DMS 273 treated with DMSO at 0.1 percent for 48 hours (cell line): Measurements from ENCODE around the gene CLIC5.

Experiments
- DNase-seq: peaks from one replicate; lab custom pipeline; 2025; lab: John Stamatoyannopoulos, UW

CLIC5 gene

DNA sequence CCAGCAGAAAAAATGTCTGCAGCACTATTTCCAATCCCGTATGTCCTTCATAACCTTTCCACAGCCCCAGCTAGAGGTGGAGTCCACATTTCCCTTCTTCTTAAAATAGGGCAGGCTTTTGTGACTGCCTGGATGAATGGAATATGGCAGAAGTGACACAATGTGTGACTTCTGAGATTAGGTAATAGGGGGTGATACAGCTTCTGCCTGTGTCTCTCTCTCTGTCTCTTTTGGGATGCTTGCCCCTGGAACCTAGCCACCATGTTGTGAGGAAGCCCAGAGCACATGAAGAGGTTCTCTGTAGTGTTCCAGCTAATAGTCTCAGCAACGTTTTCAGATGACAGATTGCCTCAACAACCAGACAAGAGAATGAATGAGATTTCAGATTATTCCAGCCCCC, 51.4 kb downstream of the CLIC5 start:
- no peak for DNase-seq

DNA sequence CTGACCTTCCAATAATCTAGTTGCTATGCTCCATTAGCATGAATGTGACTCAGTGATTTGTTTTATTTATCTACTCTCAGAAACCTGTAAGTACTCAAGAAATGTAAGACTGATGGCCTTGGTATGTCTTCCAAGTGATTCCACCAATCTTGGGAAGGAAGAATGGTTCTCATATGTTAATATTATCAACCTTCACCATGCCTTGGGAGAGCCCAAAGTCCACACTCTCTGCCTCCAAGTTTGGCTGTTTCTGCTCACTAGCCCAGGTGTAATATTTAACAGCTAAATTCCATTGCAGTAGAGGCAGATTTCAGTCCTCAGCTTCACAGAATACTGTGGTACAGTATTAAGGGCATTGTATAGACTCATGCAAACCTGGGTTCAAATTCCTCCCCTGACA, 51.8 kb downstream of the CLIC5 start:
- no peak for DNase-seq

DNA sequence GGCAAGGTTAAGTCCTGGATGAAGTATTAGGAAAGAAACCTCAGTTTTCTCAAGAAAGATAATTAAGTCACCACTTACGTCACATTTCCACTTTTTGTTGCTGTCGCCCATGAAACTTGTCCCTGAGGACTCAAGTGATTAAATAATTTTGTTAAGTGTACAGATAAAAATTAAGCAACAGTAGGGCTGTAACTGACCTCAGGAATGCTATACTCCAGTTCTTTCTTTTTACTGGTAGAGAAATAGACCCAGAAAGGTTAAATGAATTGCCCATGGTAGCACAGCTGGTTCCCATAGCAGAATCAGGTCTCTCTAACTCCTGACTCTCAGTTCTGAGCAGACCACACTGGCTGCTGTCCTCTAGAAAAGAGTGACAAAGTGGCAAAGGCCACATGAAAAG, 54.5 kb downstream of the CLIC5 start:
- DNase-seq = no peak

DNA sequence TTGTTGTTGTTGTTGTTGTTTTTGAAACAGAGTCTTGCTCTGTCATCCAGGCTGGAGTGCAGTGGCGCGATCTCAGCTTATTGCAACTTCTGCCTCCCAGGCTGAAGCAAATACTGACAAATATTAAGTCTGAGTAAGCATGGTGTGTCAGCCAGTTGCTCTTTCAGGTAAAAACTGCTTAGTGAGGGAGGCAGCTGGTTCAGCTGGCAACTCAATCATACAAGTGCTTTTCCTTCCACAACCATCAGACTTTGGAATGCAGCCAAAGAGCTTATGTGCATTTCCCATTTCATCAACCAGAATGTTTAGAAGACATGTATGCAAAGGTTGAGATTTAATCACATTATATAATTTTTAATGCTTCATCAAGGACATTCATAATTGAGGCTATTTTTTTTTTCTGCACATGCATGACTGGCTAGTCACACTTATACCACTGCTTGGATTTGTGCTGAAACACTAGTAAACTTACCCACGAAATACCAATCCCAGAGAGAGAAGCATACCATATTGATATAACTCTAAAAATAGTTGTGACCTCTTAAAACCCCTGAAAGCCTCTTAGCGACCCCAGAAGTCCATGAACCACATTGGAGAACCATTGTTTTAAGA, 56.0 kb downstream of the CLIC5 start:
- DNase-seq = no peak

DNA sequence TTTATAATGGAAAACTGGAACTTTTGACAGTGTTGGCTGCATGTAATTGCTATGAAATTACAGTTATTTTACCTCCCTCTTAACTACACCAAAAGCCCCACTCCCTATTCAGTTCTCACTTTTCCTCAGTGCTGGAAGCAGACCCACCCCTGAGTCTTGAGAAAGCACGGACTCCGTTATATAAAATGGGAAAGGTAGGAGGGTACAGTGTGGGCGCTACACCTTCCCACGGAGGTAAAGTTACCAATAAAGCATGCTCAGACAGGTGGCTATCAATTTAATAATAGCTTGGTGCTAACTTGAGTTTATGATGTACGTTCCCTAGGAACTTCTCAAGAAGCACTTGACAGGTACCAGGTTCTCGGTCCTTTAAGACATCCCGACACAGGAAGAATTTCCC, 59.0 kb downstream of the CLIC5 start:
- no peak for DNase-seq

DNA sequence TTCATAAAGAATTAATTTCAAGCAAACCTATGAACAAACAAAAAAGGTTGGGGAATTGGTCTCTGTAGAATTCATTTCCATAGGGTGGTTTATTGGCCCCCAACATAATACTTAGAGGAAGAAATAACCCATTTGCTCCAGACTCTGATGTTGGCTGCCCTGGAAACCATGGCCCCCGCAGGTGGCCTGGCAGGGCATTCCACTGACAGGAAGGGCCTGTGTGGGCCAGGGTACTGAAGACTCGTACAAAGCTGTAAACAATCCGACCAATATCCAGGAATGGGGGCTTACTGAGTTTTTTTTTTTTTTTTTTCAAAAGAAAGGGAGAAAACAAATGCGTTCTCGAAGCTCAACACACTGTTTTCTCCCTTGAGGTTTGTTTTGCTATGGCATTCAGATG, 59.5 kb downstream of the CLIC5 start:
- no peak for DNase-seq

DNA sequence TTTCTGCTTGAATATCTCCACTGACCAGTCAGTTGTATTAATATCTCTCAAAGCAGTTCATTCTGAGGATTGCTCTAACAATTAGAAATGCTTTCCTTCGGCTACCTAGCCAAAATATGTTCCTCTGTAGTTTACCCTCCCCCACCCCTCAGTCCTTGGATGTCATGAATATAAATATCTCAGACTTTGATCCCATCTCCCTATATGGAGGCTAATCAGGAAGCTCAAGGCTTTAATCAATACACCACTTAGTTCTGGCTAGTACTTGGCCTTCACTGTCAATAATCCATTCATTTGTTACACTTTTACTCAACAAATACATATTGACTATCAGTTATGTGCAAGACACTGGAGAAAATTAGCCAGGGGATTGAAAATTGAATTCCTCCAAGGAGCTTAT, 60.1 kb downstream of the CLIC5 start:
- no peak for DNase-seq

DNA sequence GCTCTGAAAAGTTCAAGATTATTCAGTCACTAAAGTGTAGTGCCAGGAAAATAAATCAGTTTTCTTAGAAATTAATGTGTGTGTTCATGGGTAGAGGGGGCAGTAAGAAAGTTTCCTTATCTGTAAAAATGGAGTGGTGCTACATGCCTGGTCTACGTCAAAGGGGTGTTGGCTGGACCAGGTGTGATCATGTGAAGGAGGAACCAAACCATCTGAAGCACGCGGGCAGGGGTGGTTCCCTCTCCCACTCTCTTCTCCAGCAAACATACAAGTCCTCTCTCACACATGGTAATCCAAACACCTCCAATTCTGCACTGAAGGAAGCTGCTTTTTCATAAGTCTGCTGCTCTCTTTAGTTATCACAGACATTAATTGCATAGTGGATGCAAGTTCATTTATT, 63.1 kb downstream of the CLIC5 start:
- no peak for DNase-seq

DNA sequence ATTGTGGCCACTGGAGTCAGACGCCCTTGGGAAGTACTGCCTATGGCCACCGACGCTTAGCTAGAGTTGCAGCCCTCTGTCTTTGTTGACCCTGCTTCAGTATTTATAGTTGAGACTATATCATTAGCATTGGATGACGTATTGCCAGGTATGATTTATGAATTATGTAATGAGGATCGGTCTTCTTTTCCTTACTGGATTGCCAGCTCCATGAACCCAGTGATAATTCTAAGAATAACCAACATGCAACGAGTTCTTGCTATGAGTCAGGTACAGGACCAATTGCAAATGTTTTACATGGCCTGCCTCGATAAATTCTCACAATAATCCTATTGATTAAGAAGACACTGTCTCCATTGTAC, 63.5 kb downstream of the CLIC5 start:
- no peak for DNase-seq

DNA sequence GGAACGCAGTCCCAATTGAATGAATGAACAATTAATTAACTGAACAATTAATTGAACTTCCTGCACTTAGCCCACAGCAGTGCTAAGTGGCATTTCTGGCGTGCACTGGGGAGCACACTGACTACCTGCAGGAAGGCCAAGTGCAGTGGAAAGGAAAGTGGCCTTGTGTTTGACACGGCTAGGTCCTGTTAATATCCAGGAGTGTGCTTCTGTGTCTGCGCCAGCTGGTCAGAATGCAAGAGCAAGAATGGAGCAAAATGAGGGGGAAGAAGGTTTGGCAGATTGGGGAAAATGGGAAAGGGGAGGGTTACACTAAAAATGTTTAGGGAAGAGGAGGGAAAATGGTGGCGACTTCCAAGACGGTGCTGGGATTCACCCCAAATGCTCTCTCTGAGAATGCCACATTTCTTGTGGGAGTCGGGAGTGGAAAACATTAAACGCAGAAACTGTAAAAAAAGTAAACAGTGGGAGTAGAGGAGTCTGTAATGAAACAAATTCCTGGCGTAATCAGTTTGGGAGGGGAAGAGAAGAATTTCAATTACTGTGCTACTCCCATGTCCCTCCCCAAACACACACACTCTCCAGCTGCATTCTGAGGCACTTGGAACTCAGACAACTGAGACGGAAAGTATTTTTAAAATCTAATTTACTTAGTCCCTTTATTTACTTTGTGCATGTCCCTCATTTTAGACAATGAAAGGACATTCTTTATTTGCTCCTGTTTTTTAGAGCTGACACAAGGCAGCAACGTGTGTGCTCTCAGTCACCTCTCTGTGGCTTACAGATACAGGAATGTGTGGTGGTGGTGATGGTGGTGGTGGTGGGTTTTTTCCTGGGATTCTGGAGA, 64.1 kb downstream of the CLIC5 start:
- no peak for DNase-seq

DNA sequence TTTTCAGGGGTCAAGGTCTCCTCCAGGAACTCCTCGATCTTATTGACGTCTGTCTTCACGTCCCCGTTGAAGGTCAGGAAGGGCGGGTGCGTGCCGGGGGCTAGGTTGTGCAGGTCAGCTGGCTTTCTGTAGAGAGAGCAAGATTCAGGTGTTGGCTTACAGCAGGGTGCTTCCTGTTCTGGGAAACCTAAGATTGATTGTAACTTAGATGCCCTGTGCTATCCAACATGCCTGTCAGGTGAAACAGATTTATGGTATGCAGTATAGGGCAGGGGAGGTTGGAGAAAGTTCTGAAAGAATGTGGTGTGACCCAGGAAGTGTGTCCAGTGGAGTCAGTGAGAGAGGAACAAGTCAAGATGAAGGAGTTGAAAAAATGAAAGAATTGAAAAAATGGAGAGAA, 66.4 kb downstream of the CLIC5 start:
- no peak for DNase-seq

DNA sequence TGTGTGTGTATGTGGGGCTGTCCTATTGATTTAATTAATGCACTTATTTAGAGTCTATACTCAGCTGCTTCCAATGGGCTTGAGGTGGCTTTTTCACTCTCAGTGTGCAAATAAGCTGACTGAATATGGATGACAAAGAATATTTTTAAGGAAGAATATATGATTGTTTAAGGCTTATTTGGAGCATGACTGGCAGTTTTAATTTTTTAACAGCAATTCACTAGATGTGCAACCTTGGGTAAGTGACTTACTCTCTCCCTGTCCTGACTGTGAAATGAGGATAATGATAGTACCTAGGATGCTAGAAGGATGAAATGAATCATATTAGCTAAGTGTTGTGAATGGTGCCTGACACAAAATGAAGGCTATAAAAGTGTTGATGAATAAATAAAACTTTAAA, 67.9 kb downstream of the CLIC5 start:
- DNase-seq = no peak

DNA sequence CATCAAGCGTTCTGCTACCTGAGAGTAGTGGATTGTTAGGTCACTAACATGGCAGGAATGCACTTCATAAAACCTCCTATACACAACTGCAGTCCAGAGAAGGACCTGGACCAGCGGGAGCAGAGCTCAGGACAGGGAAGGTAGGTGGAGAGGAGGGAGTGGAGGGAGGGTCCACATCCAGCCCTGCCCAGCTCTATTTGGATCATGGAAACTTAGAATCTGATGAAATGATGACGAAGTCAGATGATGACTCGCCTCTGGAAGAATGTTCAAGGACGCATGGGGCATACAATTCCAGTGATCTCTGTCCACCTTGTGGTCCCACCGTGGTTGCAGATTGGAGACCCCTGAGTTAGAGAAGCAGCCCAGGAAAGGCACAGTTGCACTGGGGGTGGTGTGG, 68.8 kb downstream of the CLIC5 start:
- no peak for DNase-seq

DNA sequence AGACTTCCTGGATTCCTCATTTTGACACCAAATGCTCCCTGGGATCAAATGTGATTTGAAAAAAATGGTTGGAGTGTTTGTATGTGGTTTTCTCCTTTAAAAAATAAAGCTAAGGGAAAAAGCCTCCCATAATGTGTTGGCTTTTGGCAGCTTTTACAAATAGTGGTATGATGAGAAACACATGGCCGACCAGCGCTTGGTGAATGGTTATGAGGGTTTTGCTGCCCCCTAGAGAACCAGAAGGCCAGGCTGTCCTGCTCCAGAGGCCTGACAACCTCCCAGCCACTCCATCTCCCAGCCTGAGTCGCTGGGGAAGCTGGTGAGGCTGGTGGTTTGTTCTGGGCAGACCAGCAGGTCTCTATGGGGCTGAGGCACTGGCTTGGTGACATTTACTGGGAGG, 69.3 kb downstream of the CLIC5 start:
- no peak for DNase-seq

DNA sequence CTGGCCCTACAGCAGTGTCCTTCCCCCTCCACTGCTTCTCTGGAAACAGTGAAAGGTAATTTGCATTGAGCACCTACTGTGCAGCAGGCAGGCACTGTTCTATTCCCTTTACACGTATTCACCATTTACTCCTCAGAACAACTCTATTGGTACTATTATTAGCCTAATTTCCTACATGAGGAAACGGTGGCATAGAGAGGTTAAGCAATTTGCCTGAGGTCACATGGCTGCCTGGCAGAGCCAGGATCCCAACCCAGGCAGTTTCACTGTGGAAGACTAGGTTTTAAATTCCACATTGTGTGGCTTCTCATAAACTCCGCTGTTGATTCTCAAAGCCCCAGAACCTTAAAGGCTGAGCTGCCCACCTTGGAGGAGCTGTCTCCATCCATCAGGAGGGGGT, 72.7 kb downstream of the CLIC5 start:
- DNase-seq = no peak

DNA sequence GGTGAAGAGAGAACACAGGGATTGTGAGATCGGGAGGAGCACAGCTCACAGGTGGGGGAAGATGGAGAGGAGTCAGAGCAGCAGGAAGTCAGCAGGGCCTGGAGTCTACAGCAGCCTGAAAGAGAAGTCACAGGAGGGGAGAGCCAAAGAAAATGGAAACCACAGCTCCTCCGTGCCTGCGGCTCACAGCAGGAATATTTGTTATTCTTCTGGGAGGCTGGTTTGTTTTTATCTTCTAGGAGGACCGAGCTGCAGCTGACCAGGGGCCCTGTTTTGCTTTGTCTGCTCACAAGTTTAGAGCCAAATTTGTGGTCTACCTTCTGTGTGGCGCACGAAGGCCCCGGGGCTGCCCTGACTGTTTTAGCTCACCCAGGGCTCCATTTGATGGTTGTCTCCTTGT, 81.8 kb downstream of the CLIC5 start:
- DNase-seq = no peak

DNA sequence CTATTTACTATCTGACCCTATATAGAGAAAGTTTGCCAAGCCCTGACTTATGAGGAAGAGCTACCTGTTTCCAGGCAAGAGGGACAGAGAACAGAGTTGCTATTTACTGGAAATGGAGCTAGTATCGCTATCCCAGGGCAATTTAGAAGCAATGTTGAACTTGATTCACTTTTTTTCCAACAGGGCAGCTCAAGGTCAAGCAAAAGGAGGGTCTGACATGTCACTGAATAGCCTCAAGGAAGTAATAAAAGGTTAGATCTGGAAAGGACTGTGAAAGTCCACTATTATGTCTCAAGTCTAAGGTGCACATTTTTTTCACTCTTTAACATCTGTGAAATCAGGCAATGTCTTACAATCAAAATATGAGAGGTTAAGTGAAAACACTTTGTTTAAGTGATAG, 84.4 kb downstream of the CLIC5 start:
- DNase-seq = no peak

DNA sequence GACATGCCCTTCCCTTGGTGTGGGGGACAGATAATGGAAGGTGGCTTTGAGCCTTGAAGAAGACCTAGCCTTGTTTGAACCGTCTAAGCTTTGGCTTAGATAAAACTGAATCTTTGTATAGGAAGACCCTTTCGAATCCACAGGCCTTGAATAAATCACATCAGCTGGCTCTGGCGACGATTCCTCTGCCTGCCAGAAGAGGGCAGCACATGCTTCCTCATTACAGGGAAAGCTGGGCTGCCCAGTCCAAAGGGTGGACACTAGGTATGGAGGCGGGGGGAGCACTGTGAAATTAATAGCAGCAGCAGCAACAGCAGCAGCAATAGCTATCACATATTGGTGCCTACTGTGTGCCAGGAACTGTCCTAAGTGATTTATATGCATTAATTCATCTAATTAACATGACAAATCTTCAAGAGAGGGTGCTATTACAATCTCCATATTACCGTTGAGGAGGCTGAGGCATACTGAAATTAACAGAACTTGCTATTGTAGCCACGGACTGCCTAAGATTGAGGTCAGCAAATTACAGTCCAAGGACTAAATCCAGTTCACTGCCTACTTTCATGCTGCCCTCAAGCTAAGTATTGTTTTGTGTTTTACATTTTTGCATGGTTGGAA, 85.1 kb downstream of the CLIC5 start:
- no peak for DNase-seq

DNA sequence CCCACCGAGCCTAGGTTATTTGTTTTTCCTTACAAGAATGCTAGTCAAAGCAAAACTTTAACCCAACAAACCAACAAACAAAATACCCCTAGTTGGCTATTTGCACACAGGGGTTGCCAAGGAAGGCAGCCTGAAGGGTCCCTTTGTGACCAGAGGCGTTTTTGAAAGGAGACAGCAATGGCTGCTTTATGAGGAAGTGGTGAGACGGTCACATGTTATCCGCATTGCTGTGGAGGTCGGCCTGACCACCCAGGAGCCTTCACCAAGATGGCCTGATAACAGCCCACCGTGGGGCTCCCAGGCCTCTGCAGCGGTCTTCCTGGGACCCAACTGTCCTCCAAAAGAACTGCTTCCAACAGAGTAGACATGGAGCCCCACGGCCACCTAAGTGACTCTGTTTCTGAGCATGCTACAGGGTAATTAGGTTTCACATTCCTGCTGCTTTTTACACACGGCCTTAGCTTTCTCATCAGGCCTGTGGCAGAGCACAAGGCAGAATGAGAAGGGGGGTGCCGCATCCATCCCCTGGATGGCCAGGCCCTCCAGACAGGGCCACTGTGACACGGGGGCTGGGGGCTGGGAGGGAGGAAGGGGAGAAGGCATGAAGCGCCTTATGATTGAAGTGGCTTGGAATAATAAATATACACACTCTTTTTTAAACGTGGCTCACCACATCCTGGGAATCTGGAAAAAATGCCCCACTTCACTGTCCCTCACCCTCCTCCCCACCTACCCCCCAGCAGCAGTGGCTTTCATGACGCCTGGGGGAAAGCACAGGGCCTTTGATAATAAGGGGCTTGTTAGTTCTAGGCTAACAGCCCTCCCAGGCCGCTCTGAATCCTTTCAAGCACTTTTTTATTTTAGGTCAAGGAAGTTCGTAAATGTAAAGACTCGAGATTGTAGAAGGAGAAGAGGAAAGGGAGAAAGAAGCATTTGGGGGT, 86.0 kb downstream of the CLIC5 start:
- DNase-seq = no peak

DNA sequence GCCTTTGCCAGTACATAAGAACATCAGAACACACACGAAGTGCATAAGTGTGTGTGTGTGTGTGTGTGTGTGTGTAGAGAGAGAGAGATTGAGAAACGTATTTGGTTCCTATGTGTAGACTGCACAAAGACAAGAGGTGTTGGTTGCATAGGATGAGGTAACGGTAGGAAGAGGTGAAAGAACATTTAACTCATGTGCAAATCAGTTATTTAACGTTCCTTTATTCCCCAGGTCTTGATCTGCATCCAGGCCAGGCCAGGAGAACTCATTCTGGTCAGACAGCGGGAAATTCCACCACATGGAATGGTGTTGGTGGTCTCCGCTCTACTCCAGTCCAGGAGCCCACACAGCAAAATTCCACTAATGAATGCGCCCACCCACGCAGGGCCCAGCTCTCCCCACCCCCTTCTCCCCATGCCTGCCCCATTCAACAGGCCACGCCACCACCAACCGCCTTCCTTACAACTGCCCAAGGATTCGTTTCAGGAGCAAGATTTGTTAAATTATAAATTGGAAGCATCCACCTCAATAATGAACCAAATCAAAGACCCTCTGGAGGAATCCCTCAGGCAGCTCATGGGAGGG, 86.8 kb downstream of the CLIC5 start:
- no peak for DNase-seq

DNA sequence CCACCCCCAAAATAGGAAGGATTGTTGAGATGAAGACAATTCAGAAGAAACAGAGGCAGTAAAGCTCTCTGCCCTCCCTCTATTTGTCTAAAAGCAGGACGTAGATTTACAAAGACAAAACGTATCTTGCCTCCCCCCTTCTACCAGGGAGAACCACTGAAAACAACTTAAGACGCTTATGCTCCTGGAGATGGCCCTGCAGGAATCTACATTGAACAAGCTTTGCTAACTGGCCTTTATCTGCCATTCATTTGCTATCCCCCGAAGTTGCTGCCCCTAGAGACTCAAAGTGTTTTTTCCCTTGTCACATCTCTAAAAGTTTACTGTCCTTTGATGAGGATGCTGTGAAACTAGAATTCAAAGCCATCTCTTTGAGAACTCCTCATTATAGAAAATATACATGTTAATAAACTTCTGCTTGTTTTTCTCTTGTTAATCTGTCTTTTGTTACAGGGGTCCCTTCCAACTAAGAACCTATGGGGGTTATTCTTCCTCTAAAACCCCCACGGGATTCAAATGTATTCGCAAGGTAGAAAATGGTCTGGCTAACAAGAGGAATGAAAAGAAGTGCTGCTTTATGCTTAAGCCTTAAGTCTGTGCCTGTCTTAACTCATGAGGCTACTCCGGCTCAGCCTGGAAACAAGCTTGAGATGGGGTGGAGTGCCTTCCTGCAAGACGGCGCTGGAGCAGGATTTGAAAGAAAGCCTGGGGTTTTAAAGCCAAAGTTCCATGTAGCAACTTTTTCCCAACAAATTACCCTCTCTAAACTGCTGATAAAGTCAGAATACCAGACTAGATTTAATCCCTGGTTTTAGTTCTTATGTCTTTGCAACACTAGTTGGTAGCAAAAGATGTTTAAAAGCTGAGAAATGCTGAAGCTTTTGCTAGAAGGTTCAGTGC, 88.0 kb downstream of the CLIC5 start:
- DNase-seq = no peak
